Prostate gland (tissue), 2 donors: ENCODE data around the gene ZFYVE27. TPM values are rescaled to one million over a fixed set of nuclear protein-coding genes. Genes with fewer than 3 reads are reported as not detected.

Source experiments
- DNase-seq: peaks from one replicate; pipeline ENCODE4 v3.0.0-alpha.2; 2019; ENCODE audit warnings: low spot score
- H3K27ac ChIP-seq, 2 donors: fragments of 200-600 bp; sonication (generic); 2 replicates each; pipeline ENCODE4 v1.5.1; 2017 to 2019
- H3K27me3 ChIP-seq: fragments of 200-600 bp; sonication (generic); replicated peaks from 2 replicates; pipeline ENCODE4 v1.5.1; 2019; ENCODE audit not compliant: insufficient read depth
- H3K36me3 ChIP-seq, 2 donors: fragments of 200-600 bp; sonication (generic); 1 replicate in 1 of 2; 2 replicates in 1 of 2; pipeline versions ENCODE4 v1.5.1 to v1.8.1; 2017 to 2019
- H3K4me1 ChIP-seq: fragments of 200-600 bp; sonication (generic); replicated peaks from 2 replicates; pipeline ENCODE4 v1.5.1; 2019
- H3K4me3 ChIP-seq, 2 donors: fragments of 200-600 bp; sonication (generic); 2 replicates each; pipeline ENCODE4 v1.5.1; 2017 to 2019
- H3K9me3 ChIP-seq: fragments of 200-600 bp; sonication (generic); 2 replicates; pipeline ENCODE4 v1.5.1; 2017
- CTCF ChIP-seq, 4 experiments: fragments of 200-600 bp in 2 of 4; fragments of 450-650 bp in 2 of 4; sonication (generic) in 2 of 4; IDR thresholded peaks; 1 replicate in 3 of 4; 2 replicates in 1 of 4; pipeline ENCODE4 v1.5.1; 2016 to 2019; ENCODE audit warnings: antibody characterized with exemption in 4 of 4, mild to moderate bottlenecking in 2 of 4, moderate library complexity in 2 of 4
- POLR2A ChIP-seq: fragments of 450-650 bp; IDR thresholded peaks from one replicate; pipeline ENCODE4 v1.6.1; 2016; ENCODE audit warnings: antibody characterized with exemption, mild to moderate bottlenecking
- POLR2AphosphoS5 ChIP-seq: sonication (generic); formaldehyde crosslinking; IDR thresholded peaks from one replicate; pipeline ENCODE4 v1.6.1; 2017; ENCODE audit warnings: antibody characterized with exemption
- WGBS: methylation state at CpG from one replicate; pipeline ENCODE4 v1.1.5; 2018; 5-methylcytosine and 5-hydroxymethylcytosine counted together
- intact Hi-C: fragments of 100-400 bp; cut with DNase I; formaldehyde crosslinking; loops from one replicate; pipeline ENCODE4 v1.14.2; 2022
- total RNA-seq, 2 donors: library from RNA; depleted of rRNA; stranded (reverse); fragments of >200 nt; gene quantifications; one replicate each; pipeline ENCODE4 v1.1.0, GENCODE V29; 2016

ZFYVE27 gene
- total RNA-seq, 2 donors from 2014 or later: 15.3 to 41.4 TPM

DNA sequence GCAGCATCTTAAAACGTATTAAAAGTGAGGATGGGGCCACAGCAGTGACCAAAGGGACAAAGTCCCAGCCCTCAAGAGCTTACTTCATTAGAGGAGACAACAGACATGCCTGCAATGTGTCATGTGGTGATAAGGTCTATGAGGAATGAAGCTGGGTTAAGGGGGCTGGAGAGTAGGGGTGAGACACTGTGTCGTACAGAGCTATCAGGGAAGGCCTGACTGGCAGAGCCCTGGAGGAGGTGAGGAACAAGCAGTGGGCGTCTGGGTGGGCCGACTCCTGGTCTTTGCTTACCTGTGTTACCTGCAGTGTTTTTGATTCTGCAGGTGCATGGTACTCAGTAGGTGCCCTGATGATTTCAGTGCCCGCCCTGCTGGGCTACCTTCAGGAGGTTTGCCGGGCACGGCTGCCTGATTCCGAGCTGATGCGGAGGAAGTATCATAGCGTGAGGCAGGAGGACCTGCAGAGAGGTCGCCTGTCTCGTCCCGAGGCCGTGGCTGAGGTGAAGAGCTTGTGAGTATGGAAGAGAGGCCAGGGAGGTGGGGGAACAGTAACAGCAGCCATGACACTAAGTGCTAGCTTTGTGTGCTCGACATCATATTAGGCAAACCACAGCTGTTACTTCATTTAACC is 7.6 kb downstream of the ZFYVE27 start:
- no peaks in the 10 kb centered on the region for H3K9me3 ChIP-seq
- peaks cover 0 to 4% of the 10 kb centered on the region in 2 donors for H3K36me3 ChIP-seq
- no peaks in the 10 kb centered on the region for H3K4me1 ChIP-seq
- no peak overlapping the region for H3K4me3 ChIP-seq
- no peaks in the 10 kb centered on the region for H3K27me3 ChIP-seq
- no peak for DNase-seq
- TF ChIP-seq POLR2AphosphoS5 (no peak), CTCF (IDR thresholded peaks at IDR 0.05) (no peak), POLR2A (no peak)
- 93% methylated on average over 15 of the region's 15 CpGs for WGBS
- intact Hi-C loops: no loop called here
- no peak overlapping the region for H3K27ac ChIP-seq

GRCh38 chr10:97747573-97747972 is 10.6 kb downstream of the ZFYVE27 start:
- Histone ChIP-seq H3K36me3 (peaks cover 7 to 12% of the 10 kb centered on the region in 2 donors), H3K4me1 (no peaks in the 10 kb centered on the region)
- intact Hi-C loops: no loop called here

DNA sequence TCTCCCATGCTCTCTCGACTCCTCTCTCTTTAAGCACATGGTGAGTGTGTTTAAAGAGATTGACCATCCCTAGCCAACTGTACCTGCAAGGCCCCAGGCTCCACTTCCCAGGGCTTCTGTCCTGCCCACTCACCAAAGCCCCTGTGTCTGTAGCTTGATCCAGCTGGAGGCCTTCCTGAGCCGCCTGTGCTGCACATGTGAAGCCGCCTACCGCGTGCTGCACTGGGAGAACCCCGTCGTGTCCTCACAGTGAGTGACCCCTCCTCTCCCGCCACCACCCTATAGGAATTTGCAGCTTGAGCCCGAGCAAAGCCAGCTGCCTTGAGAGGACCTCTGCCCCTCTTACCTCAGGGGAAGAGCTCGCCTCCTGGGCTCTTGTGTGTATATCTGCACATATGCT is 11.2 kb downstream of the ZFYVE27 start:
- 77% methylated on average over 10 of the region's 10 CpGs for WGBS
- intact Hi-C loops: no loop called here
- H3K36me3 ChIP-seq: peaks cover 12 to 18% of the 10 kb centered on the region in 2 donors

More at GRCh38 chr10:97747573-97747972, 10.6 kb downstream of the ZFYVE27 start:
- Histone ChIP-seq H3K9me3 (no peaks in the 10 kb centered on the region), H3K27me3 (no peaks in the 10 kb centered on the region), H3K27ac (no peak overlapping the region), H3K4me3 (no peak overlapping the region)
- no peak for DNase-seq
- WGBS: 88% methylated on average over 1 of the region's 1 CpG
- no peak for TF ChIP-seq POLR2A
- TF ChIP-seq POLR2AphosphoS5: no peak
- no peak for TF ChIP-seq CTCF (IDR thresholded peaks at IDR 0.05)

DNA sequence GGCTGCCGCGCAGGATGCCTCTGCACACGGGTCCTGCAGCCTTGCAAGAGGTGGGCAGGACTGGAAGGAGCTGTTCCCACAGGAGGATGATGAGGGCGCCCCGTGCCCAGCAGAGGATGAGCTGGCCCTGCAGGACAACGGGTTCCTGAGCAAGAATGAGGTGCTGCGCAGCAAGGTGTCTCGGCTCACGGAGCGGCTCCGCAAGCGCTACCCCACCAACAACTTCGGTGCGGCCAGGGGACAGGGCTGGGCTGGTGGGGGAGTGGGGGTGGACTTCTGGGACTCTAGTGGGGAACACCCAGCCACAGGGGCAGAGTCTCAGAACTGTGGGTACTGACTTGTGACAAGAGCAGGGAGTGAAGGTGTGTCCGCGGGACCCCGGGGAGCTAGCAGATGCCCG is 16.0 kb downstream of the ZFYVE27 start:
- DNase-seq: no peak
- Histone ChIP-seq H3K36me3 (peaks cover 16 to 33% of the 10 kb centered on the region in 2 donors), H3K4me1 (no peaks in the 10 kb centered on the region), H3K4me3 (no peak overlapping the region), H3K27ac (no peak overlapping the region), H3K9me3 (no peaks in the 10 kb centered on the region), H3K27me3 (no peaks in the 10 kb centered on the region)
- WGBS: 92% methylated on average over 18 of the region's 18 CpGs
- no peak for TF ChIP-seq CTCF (IDR thresholded peaks at IDR 0.05)
- TF ChIP-seq POLR2A: no peak
- TF ChIP-seq POLR2AphosphoS5: no peak
- intact Hi-C loops: no loop called here

More for the DNA sequence above, 11.2 kb downstream of the ZFYVE27 start:
- no peak overlapping the region for H3K27ac ChIP-seq
- no peaks in the 10 kb centered on the region for H3K9me3 ChIP-seq
- TF ChIP-seq CTCF (IDR thresholded peaks at IDR 0.05) (no peak), POLR2A (no peak), POLR2AphosphoS5 (no peak)
- no peak for DNase-seq
- H3K4me1 ChIP-seq: no peaks in the 10 kb centered on the region
- H3K27me3 ChIP-seq: no peaks in the 10 kb centered on the region
- H3K4me3 ChIP-seq: no peak overlapping the region

GRCh38 chr10:97754726-97755125 is 17.8 kb downstream of the ZFYVE27 start:
- no peak for DNase-seq
- peaks cover 16 to 28% of the 10 kb centered on the region in 2 donors for H3K36me3 ChIP-seq
- intact Hi-C loops: no loop called here
- H3K27me3 ChIP-seq: no peaks in the 10 kb centered on the region
- H3K27ac ChIP-seq: no peak overlapping the region
- WGBS: 49% methylated on average over 4 of the region's 4 CpGs
- TF ChIP-seq CTCF (IDR thresholded peaks at IDR 0.05) (no peak), POLR2AphosphoS5 (no peak), POLR2A (no peak)
- H3K4me1 ChIP-seq: no peaks in the 10 kb centered on the region
- H3K9me3 ChIP-seq: no peaks in the 10 kb centered on the region
- no peak overlapping the region for H3K4me3 ChIP-seq
